HEK293T (cell line): ENCODE results near the gene NPC1L1.

Experiments
- CTCF ChIA-PET: fragments of 350-600 bp; formaldehyde crosslinking; extraction: SDS; loops from one replicate; lab custom pipeline; 2021; ENCODE audit warnings: antibody characterized with exemption, inconsistent platforms; lab: Yijun Ruan, JAX
- POLR2A ChIA-PET: fragments of 350-600 bp; formaldehyde crosslinking; extraction: SDS; loops from one replicate; lab custom pipeline; 2020; ENCODE audit warnings: antibody characterized with exemption, inconsistent platforms; lab: Yijun Ruan, JAX
- DNase-seq: peaks from one replicate; pipeline ENCODE4 v3.0.0; 2012; ENCODE audit warnings: mixed read lengths; ENCODE audit errors: extremely low spot score
- ARNT ChIP-seq: fragments of 450-650 bp; IDR thresholded peaks from 2 replicates; pipeline ENCODE4 v1.6.1; 2017; ENCODE audit warnings: mild to moderate bottlenecking
- BHLHE40 ChIP-seq: fragments of 450-650 bp; IDR thresholded peaks from 2 replicates; pipeline ENCODE4 v1.6.1; 2016; ENCODE audit warnings: mild to moderate bottlenecking, moderate library complexity, borderline replicate concordance
- CTBP1 ChIP-seq: fragments of 450-650 bp; IDR thresholded peaks from 2 replicates; pipeline ENCODE4 v1.6.1; 2016; ENCODE audit warnings: borderline replicate concordance
- ELF4 ChIP-seq: fragments of 450-650 bp; IDR thresholded peaks from 2 replicates; pipeline ENCODE4 v1.6.1; 2017; ENCODE audit warnings: antibody characterized with exemption
- FOXA1 ChIP-seq: fragments of 450-650 bp; IDR thresholded peaks from 2 replicates; pipeline ENCODE4 v1.6.1; 2016; ENCODE audit warnings: mild to moderate bottlenecking
- FOXK2 ChIP-seq: fragments of 450-650 bp; IDR thresholded peaks from 2 replicates; pipeline ENCODE4 v1.6.1; 2016; ENCODE audit warnings: mild to moderate bottlenecking
- FOXM1 ChIP-seq: fragments of 450-650 bp; IDR thresholded peaks from 2 replicates; pipeline ENCODE4 v1.6.1; 2017; ENCODE audit warnings: mild to moderate bottlenecking, borderline replicate concordance
- L3MBTL2 ChIP-seq: fragments of 450-650 bp; conservative IDR thresholded peaks from 2 replicates; pipeline ENCODE4 v1.6.1; 2016; ENCODE audit warnings: mild to moderate bottlenecking
- LEF1 ChIP-seq: fragments of 450-650 bp; IDR thresholded peaks from 2 replicates; pipeline ENCODE4 v1.6.1; 2017; ENCODE audit warnings: mild to moderate bottlenecking, borderline replicate concordance
- NFRKB ChIP-seq: fragments of 450-650 bp; IDR thresholded peaks from 2 replicates; pipeline ENCODE4 v1.6.1; 2016; ENCODE audit warnings: mild to moderate bottlenecking, moderate library complexity
- SP1 ChIP-seq: fragments of 450-650 bp; IDR thresholded peaks from 2 replicates; pipeline ENCODE4 v1.6.1; 2017
- SUZ12 ChIP-seq: fragments of 450-650 bp; IDR thresholded peaks from 2 replicates; pipeline ENCODE4 v1.6.1; 2016; ENCODE audit warnings: mild to moderate bottlenecking
- TARDBP ChIP-seq: fragments of 450-650 bp; IDR thresholded peaks from 2 replicates; pipeline ENCODE4 v1.6.1; 2016
- ZNF384 ChIP-seq: fragments of 450-650 bp; IDR thresholded peaks from 2 replicates; pipeline ENCODE4 v1.6.1; 2016
- TF ChIP-seq, protein P1 (sequence below): fragments of 450-650 bp; IDR thresholded peaks from 2 replicates; pipeline ENCODE4 v1.6.1; 2016

NPC1L1 gene

DNA sequence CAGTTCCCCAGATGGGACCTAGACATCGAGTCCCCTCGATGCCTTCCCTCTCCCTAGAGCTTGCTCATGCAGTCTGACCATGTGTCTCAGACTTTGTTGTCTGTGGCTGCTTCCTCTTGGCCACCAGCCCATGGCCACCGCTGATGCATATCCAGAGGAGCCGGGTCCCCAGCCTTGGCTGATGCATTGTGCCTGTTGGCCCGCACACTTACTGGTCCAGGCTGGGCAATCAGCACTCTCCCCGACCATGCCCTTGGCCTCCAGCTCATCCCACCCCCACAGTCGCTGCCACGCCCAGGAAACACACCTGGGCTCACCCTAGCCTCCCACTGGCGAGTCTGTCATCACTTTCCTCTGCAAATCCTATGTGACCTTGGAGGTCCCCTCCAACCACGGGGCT lies 10.1 kb downstream of the NPC1L1 start:
- TF ChIP-seq SUZ12 (no peak), FOXA1 (no peak), ZNF384 (no peak), BHLHE40 (no peak), ELF4 (no peak), NFRKB (no peak), ARNT (no peak), SP1 (no peak)
- TF ChIP-seq, protein P1, sequence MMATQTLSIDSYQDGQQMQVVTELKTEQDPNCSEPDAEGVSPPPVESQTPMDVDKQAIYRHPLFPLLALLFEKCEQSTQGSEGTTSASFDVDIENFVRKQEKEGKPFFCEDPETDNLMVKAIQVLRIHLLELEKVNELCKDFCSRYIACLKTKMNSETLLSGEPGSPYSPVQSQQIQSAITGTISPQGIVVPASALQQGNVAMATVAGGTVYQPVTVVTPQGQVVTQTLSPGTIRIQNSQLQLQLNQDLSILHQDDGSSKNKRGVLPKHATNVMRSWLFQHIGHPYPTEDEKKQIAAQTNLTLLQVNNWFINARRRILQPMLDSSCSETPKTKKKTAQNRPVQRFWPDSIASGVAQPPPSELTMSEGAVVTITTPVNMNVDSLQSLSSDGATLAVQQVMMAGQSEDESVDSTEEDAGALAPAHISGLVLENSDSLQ = no peak
- peak; percentile 1 for DNase-seq
- ChIA-PET POLR2A (no interaction called here), CTCF (no interaction called here)

GRCh38 chr7:44524811-44525388 lies 16.2 kb downstream of the NPC1L1 start:
- ChIA-PET CTCF (interaction anchor here (0.6 kb wide), 1 partner anchor 35 kb away, joined by 4 read pairs; no protein-coding TSS in a partner anchor), POLR2A (no interaction called here)
- TF ChIP-seq LEF1 = no peak
- TF ChIP-seq L3MBTL2 = no peak
- no peak for TF ChIP-seq TARDBP
- no peak for TF ChIP-seq BHLHE40
- DNase-seq = no peak

- no peak for DNase-seq
- POLR2A ChIA-PET = no interaction called here
- CTCF ChIA-PET = no interaction called here
- no peak for TF ChIP-seq NFRKB
- TF ChIP-seq LEF1 = no peak
- TF ChIP-seq, protein P1 = no peak
- TF ChIP-seq ZNF384 = no peak
These were observed 18.8 kb downstream of the NPC1L1 start for GRCh38 chr7:44522315-44522714.

DNA sequence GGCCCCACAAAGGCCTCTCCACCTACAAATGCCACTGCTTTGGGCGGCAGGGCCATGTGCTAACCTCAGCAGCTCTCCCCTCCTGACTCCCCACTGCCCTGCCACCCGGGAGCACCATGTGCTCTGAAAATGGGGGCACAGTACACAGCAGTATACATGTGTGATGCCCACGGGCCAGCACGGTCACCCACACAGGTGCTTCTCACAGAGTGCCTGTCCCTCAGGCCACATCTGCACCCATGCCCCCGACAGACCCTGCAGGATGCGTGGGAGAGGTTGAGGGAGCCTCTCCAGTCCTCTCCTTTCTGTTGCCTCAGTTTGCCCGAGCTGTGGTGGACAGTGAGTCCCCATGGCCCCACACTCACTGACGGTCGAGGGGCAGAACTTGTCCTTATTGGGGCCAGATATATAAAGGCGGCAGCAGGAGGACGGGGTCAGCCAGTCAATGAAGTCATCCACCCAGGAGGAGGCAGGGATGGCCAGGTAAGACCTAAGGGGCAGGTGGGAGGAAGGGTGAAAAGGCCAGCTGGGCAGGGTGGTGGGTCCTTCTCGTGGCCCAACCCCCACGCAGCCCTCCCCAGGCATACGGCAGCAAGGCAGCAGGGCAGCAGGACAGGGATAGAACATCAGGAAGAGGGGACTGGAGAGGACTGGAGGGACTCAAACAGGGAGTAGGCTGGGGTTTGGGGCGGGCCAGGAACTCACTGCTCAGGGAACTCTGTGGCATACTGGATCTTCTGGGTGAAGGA lies 19.6 kb downstream of the NPC1L1 start:
- TF ChIP-seq FOXA1 (no peak), FOXM1 (no peak), SUZ12 (no peak), LEF1 (no peak)
- POLR2A ChIA-PET = no interaction called here
- DNase-seq = peak; percentile 3
- CTCF ChIA-PET = no interaction called here

DNA sequence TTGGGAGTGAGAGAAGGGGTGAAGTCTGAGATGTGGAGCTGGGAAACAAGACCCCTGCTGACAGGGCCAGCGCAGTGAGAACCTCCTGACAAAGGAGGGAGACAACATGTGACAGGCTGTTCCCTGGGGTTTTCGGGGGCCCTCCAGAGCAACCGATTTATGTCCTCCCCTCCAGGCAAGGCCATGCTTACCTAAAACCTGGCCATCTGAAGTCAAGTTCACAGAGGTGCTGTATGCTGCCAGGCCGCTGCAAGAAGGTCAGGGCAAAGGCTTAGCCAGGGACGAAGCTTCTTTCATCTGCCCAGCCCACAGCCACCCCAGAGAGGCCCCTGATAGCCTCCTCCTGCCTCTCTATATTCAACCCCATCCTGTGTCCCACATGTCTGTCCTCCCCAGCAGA lies 20.6 kb downstream of the NPC1L1 start:
- TF ChIP-seq FOXK2 (no peak), FOXM1 (no peak), CTBP1 (no peak), LEF1 (no peak), SP1 (no peak)
- ChIA-PET POLR2A (no interaction called here), CTCF (interaction anchor here (1.6 kb wide), 1 partner anchor 14 kb away, joined by 3 read pairs; no protein-coding TSS in a partner anchor)
- DNase-seq = no peak

DNA sequence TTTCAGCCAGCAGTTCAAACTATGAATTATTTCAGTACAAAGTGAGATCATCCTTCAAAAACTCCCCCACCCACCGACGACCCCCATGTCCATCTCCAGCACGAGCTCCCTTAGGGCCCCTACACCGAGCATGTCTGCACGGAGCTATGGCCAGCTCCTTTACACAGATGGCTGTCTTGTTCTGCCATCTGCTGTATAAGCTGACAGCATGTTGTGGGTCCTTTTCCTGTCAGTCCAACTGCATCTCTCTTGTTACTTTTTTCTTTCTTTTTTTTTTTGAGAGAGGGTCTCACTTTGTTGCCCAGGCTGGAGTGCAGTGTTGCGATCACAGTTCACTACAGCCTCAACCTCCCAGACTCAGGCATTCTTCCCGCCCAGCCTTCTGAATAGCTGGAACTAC lies 21.6 kb downstream of the NPC1L1 start:
- TF ChIP-seq L3MBTL2 (no peak), NFRKB (no peak), ELF4 (no peak), SUZ12 (no peak), SP1 (no peak)
- TF ChIP-seq, protein P1 = no peak
- ChIA-PET CTCF (interaction anchor here (1.6 kb wide), 1 partner anchor 15 kb away, joined by 3 read pairs; no protein-coding TSS in a partner anchor), POLR2A (interaction anchor here (0.8 to 0.9 kb wide), 2 partner anchors 28 to 29 kb away, joined by 3 read pairs; no protein-coding TSS in a partner anchor)
- DNase-seq = peak; percentile 4

GRCh38 chr7:44518761-44519160 lies 22.4 kb downstream of the NPC1L1 start:
- CTCF ChIA-PET = no interaction called here
- POLR2A ChIA-PET = no interaction called here
- DNase-seq = no peak
- no peak for TF ChIP-seq LEF1
- TF ChIP-seq SP1 = no peak
- TF ChIP-seq, protein P1 = no peak
- TF ChIP-seq FOXM1 = no peak
- no peak for TF ChIP-seq NFRKB
- no peak for TF ChIP-seq SUZ12
- TF ChIP-seq L3MBTL2 = no peak
- TF ChIP-seq FOXA1 = no peak
- no peak for TF ChIP-seq ZNF384
- no peak for TF ChIP-seq TARDBP
- no peak for TF ChIP-seq CTBP1
